Activated CD4-positive, alpha-beta T cell treated with anti-CD3 and anti-CD28 coated beads, Interleukin-2, amount 50 U/mL, for 48 hours (primary cell): ENCODE measurements around the gene CPLX3.

ENCODE experiments used
- DNase-seq, 2 experiments: peaks; one replicate each; pipeline ENCODE4 v3.0.0-alpha.2; 2020

CPLX3 gene, protein sequence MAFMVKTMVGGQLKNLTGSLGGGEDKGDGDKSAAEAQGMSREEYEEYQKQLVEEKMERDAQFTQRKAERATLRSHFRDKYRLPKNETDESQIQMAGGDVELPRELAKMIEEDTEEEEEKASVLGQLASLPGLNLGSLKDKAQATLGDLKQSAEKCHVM

GRCh38 chr15:74826364-74826819 is at the start of gene CPLX3:
Gene CPLX3 (plus strand): TSS chr15:74826627. CDS start chr15:74826704, 77 bp downstream.
- DNase-seq, result peak; percentile 40 to 45

GRCh38 chr15:74776821-74777768 is 49.3 kb upstream of the CPLX3 start:
- peak; percentile 53 to 64 for DNase-seq

GRCh38 chr15:74777769-74778598 is 48.4 kb upstream of the CPLX3 start:
- DNase-seq, result peak in 1 of 2 experiments; percentile 31

GRCh38 chr15:74778599-74778970 is 47.8 kb upstream of the CPLX3 start:
- DNase-seq, result peak in 1 of 2 experiments; percentile 8

DNA sequence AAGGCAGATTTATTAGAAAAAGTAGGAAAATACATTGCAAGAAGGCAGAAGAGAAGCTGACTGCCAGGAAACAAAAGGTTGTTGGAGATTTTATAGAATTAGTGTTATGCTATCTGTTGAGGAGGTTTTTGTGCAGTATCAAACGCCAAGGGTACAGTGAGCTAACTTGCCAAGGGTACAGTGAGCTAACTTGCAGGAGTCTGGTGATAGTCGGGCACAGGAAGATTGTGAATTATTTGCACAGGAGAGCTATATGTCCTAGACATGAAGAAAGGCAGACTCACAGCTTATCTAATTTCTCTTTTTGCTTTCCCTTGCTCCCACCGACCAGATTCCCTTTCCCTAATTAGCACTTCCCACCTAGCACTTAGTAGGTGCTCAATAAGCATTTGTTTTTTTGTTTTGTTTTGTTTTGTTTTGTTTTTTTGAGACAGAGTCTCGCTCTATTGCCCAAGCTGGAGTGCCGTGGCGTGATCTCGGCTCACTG is 47.2 kb upstream of the CPLX3 start:
- peak in 1 of 2 experiments; percentile 13 for DNase-seq

GRCh38 chr15:74780523-74781430 is 45.6 kb upstream of the CPLX3 start:
- DNase-seq, result peak; percentile 48 to 57

DNA sequence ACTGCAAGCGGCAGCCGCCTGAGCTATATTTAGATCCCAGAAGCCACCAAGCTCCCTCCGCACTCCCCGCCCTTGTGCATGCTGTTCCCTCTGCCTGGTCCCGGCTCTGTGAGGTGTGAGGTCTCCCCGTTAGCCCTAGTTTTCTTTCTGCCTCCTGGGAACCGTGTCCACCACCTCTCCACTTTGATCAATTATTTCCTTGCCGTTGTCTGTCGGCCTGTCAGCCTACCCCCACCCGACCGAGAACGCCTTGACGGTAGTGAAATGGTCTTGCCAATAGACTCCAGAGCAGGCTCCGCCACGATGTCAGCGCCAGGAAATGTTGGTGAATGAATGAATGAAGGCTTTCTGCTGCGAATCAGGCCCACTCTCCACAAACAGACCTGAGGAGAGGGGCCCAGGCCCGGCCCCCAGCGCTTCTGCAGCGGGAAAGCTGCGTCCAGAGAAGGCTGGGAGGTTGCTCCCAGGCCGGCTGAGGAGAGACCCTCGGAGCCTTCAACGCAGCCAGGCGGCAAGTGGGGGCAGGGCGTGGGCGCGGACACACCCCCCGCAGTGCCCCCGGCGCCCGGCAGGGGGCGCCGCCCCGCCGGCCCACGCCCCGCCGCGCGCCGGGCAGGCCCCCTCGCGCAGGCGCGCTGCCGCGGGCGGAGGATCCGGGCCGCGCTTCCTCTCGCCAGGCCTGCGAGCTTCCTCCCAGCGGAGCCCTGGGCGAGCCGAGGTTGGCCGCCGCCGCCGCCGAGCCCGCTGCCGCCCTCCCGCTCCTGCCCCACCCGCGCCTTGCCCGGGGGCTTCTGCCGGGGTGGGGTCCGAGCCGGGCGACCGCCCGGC is 44.8 kb upstream of the CPLX3 start, which contains the start of gene CSK:
Gene CSK, plus strand, starts transcription at position 650 of the 828 bp plus-strand sequence. CDS start 16,218 bp downstream, outside the sequence.
- peak; percentile 72 to 76 for DNase-seq

DNA sequence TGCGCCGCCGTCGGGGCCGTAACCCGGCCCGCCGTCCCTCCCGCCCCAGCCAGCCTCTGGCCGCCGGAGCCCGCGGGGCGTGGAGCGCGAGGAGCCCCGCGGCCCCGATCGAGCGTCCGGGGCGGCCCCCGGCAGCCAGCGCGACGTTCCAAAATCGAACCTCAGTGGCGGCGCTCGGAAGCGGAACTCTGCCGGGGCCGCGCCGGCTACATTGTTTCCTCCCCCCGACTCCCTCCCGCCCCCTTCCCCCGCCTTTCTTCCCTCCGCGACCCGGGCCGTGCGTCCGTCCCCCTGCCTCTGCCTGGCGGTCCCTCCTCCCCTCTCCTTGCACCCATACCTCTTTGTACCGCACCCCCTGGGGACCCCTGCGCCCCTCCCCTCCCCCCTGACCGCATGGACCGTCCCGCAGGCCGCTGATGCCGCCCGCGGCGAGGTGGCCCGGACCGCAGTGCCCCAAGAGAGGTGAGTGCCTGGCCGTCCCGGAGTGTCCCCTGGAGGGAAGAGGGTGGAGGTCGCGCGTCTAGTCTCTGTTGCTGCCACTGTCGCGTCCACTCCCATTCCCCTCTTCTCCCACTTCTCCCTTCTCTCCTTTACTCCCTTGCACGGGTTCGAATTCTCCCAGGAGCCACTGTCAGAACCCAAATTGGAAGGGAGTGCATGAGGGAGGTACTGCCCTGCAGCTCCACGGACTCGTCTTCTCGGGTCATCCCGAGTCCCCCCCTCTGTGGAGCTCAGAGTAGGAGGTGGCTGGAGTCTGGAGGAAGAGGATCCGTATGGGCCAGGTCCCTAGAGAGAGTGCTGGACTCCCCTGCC is 44.0 kb upstream of the CPLX3 start:
- DNase-seq, result peak; percentile 42 to 56

DNA sequence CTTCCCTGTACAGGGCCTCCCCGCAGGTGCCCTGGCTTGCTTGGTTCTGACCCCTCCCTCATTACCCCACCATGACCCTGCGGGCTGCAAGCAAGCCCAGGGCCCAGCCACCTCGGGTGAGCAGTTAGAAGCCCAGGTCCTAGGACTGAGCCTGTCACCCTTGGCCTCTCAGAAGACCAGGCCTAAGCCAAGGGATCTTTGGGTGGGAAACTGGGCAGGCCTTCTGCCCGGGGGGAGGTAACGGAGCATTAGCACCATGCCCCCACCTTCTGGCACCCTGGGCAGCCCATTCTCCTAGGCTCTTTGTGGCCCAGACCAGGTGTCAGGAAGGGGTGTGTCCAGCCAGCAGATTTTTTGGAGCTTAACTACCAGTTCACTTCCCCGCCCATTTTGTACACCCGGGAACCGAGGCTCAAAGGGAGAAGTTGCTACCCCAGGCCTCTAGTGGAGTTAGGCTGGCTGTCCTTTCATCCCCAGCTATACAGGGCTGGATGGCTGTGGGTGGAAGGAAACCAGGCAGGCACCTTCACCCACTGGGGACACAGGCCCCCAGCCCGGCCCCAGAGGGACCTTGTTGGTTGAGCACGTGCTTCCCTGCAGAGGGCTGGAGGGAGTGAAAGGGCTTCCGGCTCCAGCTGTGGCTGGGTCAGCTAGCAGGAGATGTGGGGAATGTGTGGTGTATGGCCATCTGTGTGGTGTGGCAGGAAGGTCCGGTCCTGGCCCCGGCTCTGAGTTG is 43.2 kb upstream of the CPLX3 start:
- DNase-seq, result peak; percentile 53 to 66

GRCh38 chr15:74783808-74784175 is 42.6 kb upstream of the CPLX3 start:
- DNase-seq, result peak; percentile 25 to 37

- DNase-seq, result peak; percentile 30 to 47
Measured at GRCh38 chr15:74784426-74785193, 41.8 kb upstream of the CPLX3 start.

GRCh38 chr15:74785194-74786032 is 41.0 kb upstream of the CPLX3 start:
- peak; percentile 9 to 68 for DNase-seq

DNA sequence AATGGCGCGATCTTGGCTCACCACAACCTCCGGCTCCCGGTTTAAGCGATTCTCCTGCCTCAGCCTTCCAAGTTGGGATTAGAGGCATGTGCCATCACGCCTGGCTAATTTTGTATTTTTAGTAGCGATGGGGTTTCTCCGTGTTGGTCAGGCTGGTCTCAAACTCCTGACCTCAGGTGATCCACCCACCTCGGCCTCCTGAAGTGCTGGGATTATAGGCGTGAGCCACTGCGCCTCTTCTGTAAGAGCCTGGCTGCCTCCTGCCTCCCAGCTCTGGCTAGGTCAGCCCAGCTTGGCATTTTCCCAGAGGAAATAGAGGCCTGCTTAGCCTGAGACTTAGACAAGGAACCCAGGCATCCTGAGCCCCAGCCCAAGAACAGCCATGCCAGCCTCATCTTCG is 40.3 kb upstream of the CPLX3 start:
- DNase-seq, result peak in 1 of 2 experiments; percentile 10

DNA sequence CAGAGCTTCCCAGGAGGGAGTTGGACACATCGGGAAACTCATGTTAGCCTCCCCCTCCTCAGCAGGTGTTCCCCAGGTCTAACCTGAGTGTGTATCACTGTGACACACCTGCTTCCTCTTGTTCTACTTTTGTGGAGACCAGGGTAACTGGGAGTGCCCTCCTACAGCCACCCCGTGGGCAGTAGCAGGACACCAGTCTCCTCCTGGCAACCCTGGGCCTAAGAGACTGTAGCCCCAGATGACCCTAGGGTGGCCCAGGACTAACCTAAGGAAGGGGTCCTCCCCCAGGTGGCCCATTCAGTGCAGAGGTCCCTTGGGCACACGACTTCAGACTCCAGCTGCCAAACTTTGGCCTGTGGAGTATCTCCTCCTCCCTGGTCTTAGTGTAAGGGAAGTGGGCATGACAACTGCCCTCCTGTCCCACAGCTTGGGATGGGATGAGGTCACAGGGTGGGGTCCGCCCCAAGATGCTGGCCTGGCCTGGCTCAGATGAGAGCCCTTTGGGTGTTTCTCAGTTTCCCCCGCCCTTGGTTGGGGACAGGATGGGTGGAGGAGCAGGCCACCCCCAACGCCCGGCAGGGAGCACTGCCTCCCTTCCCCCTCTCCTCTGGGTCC is 39.8 kb upstream of the CPLX3 start:
- DNase-seq, result peak in 1 of 2 experiments; percentile 44

GRCh38 chr15:74787251-74788041 is 39.0 kb upstream of the CPLX3 start:
- DNase-seq, result peak; percentile 93 to 95
